Astrocyte of the cerebellum (primary cell): ENCODE data around the gene TBPL1.
"Not testable (repeated sequence)": the region's sequence is repeated elsewhere in the genome, so short reads cannot be mapped to it uniquely, and the experiment has no call there.

Source experiments
- DNase-seq: peaks from one replicate; pipeline ENCODE4 v3.0.0-alpha.2; 2011; ENCODE audit warnings: low read depth
- H3K4me3 ChIP-seq: 2 replicates; pipeline ENCODE4 v1.5.1; 2011; ENCODE audit warnings: mild to moderate bottlenecking, low read depth, low read length, moderate library complexity
- in situ Hi-C: cut with HindIII; loops from 2 replicates; pipeline ENCODE4 v1.10.0; 2017; ENCODE audit warnings: low sequenced_read_pairs
- TF ChIP-seq, protein P1 (sequence below): IDR thresholded peaks from 2 replicates; pipeline ENCODE4 v1.5.1; 2012; ENCODE audit warnings: low read length, low read depth, moderate library complexity, mild to moderate bottlenecking; ENCODE audit errors: missing control alignments

TBPL1 gene

DNA sequence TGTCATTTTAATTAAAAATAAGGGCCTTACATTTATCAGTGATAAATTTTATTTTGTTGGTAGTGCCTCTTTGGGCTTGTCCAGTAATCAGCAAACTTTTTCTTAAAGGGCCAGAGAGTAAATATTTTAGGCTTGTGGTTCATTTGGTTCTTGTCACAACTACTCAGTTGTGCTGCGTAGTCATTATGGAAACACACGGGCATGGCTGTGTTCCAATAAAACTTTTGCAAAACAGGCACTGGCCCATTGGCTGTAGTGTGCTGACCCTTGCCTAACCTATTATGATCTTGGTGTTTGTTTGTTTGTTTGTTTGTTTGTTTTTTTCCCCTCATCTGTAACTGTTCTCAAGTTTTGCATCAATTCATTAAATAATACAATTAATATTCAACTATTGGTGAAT lies 19.4 kb downstream of the TBPL1 start:
- no peak for DNase-seq
- in situ Hi-C loops = no loop called here
- TF ChIP-seq, protein P1, sequence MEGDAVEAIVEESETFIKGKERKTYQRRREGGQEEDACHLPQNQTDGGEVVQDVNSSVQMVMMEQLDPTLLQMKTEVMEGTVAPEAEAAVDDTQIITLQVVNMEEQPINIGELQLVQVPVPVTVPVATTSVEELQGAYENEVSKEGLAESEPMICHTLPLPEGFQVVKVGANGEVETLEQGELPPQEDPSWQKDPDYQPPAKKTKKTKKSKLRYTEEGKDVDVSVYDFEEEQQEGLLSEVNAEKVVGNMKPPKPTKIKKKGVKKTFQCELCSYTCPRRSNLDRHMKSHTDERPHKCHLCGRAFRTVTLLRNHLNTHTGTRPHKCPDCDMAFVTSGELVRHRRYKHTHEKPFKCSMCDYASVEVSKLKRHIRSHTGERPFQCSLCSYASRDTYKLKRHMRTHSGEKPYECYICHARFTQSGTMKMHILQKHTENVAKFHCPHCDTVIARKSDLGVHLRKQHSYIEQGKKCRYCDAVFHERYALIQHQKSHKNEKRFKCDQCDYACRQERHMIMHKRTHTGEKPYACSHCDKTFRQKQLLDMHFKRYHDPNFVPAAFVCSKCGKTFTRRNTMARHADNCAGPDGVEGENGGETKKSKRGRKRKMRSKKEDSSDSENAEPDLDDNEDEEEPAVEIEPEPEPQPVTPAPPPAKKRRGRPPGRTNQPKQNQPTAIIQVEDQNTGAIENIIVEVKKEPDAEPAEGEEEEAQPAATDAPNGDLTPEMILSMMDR = no peak
- no peak overlapping the region for H3K4me3 ChIP-seq

DNA sequence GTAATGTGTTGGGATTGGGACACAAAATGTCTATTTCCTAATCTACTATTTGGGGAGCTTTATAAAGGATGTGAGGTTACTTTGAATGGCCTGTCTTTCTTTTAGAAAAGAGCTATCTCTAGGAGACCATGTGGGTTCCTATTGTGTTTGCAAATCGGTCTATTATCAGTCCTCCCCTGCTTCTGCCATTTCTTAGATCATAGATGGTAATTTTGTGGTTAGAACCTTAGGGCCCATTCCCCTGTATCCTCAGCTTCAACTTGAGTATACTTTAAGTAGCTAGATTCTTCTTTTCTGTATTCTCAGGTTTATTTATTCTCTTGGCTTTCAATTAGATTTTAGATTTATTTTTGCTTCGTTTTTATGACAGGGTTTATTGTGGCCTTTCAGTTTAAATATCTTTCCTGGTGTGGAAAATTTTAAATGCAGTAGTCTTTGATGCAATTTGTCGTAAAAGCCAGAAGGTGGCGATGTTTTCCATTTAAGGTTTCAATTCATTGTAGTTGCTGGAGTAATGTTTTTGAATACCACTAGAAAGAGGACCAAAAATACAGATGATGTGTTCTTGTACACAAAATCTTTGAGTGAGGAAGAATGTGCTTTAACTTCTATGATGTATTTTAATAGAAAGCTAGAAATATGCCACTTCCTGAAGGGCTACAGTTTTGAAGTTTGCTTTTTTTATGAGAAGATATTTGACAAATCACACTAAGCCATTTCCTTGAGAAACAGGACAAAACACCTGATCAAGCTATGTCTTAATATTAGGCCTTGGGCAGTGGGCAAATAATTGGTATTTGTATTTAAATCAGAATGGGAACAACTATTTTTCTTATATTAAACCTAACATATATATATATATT lies 20.3 kb downstream of the TBPL1 start:
- peak; percentile 57 for DNase-seq
- no peak overlapping the region for H3K4me3 ChIP-seq
- in situ Hi-C loops = no loop called here
- TF ChIP-seq, protein P1 = peak; percentile 52

DNA sequence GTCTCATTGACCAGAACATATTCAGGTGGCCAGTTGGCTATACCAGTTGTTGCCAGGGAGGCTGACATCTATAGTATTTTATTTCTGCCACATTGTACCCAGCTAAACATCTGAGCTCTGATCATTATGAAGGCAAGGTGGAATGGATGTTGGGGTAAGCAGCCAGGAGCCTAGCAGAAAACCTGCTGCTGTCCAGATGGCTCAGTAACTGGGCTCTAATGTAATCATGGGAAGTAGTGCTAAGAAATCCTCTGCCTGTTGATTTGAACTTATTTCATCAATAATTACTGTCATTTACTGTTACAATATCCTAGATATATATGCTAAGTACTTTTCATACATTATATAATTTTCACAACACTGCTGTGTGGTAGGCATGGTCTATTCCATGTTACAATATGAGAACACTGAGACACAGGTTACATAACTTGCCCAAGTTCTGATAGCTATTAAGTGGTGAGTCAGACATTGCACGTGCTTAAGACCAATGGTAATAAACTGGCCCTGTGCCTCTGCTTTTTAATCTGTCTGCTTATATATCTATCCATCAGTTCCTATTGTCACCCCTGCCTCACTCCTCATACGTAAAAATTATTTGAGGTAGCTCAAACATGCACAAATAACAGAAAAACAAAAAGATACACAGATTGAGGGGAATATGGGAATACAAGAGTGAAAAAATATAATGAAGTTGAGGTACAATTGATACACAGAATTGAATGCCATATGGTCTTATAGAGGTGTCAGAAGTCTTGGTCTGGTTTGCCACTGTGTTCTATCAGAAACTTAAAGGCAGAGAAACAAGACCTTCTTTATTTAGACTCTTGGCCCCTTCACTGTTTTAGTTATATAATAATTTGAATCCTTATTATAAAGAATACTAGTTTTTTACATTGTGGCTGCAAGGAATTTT lies 25.2 kb downstream of the TBPL1 start:
- in situ Hi-C loops = no loop called here
- DNase-seq = peak; percentile 26
- TF ChIP-seq, protein P1 = no peak
- H3K4me3 ChIP-seq = no peak overlapping the region

DNA sequence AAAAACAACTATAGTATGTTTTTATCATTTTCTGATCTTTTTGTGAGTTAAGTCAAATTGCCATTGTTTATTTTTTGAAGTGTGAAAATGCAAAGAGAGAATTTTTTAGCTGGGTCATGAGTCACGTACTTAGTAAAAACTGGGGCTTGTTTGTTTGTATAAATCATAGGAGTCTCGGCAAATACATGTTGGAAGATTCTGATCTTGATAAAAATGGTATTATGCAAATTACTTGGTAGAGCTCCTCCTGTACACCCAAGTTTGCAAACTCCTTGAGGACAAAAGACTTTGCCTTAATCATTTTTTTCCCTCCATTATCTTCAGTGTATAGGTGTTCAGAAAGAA lies 25.8 kb downstream of the TBPL1 start:
- TF ChIP-seq, protein P1 = no peak
- in situ Hi-C loops = no loop called here
- no peak overlapping the region for H3K4me3 ChIP-seq
- DNase-seq = no peak

DNA sequence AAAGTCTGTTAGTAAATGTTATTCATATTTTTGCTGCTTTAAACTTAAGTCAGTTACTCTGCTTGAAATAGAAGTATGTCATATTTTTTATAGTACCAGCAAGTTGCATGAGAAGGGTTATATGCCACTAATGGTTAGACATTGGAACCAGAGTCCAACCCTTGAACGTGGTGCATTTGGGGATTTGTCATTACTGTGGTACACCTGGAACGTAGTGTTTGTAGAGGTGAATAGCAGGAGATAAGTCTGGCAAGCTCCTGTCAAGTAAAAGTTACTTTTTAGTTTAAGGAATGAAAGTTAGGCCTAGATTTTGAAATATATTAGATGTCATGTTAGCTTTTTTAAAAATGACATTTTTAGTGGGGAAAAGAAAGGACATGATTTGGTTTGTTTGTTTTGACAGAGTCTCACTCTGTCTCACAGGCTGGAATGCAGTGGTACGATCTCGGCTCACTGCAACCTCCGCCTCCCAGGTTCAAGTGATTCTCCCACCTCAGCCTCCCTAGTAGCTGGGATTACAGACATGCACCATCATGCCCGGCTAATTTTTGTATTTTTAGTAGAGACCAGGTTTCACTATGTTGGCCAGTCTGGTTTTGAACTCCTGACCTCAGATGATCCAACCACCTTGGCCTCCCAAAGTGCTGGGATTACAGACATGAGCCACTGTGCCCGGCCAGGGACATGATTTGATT lies 26.4 kb downstream of the TBPL1 start:
- H3K4me3 ChIP-seq, DNase-seq, in situ Hi-C loops: not testable (repeated sequence)

DNA sequence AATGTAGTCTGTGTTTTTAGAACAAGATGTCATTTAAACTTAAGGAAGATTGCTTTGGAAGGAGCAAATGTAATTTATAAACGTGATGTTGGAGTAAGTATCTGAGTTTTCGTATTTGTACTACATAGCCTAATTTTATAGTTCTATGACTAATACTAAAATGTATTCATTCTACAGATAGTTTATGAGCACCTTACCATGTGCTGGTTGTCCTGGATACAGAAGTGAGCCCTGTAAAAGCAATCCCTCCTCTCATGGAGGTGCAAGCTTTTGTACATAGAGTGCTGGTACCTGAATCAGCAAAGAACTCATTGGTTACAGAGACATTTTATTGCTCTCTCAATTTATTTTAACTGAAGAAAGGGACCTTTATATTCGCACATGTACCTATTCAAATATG lies 27.1 kb downstream of the TBPL1 start:
- no peak for DNase-seq
- TF ChIP-seq, protein P1 = no peak
- no peak overlapping the region for H3K4me3 ChIP-seq
- in situ Hi-C loops = no loop called here
